HepG2 (cell line): ENCODE results near the gene IKZF3. TPM values are rescaled to one million over a fixed set of nuclear protein-coding genes. Genes with fewer than 3 reads are reported as not detected.
A peak's percentile ranks its signal among the peaks of the same experiment; 100 is the strongest.

Experiments used
- AGO2 ChIP-seq: fragments of 200-400 bp; formaldehyde crosslinking; optimal IDR thresholded peaks from 2 replicates; pipeline ENCODE3; 2017; ENCODE audit warnings: mild to moderate bottlenecking, low read depth, low read length, moderate library complexity
- ARNTL ChIP-seq: sonication (generic); formaldehyde crosslinking; IDR thresholded peaks from 2 replicates; pipeline ENCODE4 v1.4.0; 2020; ENCODE audit warnings: mild to moderate bottlenecking, missing genetic modification reagents
- CHCHD3 ChIP-seq: sonication (generic); formaldehyde crosslinking; IDR thresholded peaks from 2 replicates; pipeline ENCODE4 v1.8.0; 2022; ENCODE audit warnings: mild to moderate bottlenecking, missing genetic modification reagents, moderate library complexity
- HNRNPK ChIP-seq: fragments of 200-400 bp; formaldehyde crosslinking; IDR thresholded peaks from 2 replicates; pipeline ENCODE4 v1.6.1; 2018; ENCODE audit warnings: low read length, low read depth, moderate library complexity, mild to moderate bottlenecking; ENCODE audit not compliant: poor library complexity, severe bottlenecking
- HOMEZ ChIP-seq: IDR thresholded peaks from 2 replicates; pipeline ENCODE4 v1.6.1; 2016; ENCODE audit warnings: low read depth
- KMT2A ChIP-seq: sonication (generic); formaldehyde crosslinking; IDR thresholded peaks from 2 replicates; pipeline ENCODE4 v1.4.0; 2020; ENCODE audit warnings: missing genetic modification reagents
- MNT ChIP-seq: fragments of 450-650 bp; IDR thresholded peaks from 2 replicates; pipeline ENCODE4 v1.6.1; 2016
- RAD51 ChIP-seq: fragments of 450-650 bp; IDR thresholded peaks from 2 replicates; pipeline ENCODE4 v1.6.1; 2016; ENCODE audit warnings: borderline replicate concordance
- REPIN1 ChIP-seq: sonication (generic); formaldehyde crosslinking; IDR thresholded peaks from 2 replicates; pipeline ENCODE4 v1.8.0; 2022; ENCODE audit warnings: missing genetic modification reagents, low read depth, mild to moderate bottlenecking, borderline replicate concordance
- RNF2 ChIP-seq: fragments of 450-650 bp; conservative IDR thresholded peaks from 2 replicates; pipeline ENCODE4 v1.6.1; 2016; ENCODE audit warnings: low read depth
- SETDB1 ChIP-seq: sonication (generic); formaldehyde crosslinking; IDR thresholded peaks from 2 replicates; pipeline ENCODE4 v1.5.1; 2020; ENCODE audit warnings: missing genetic modification reagents, mild to moderate bottlenecking, borderline replicate concordance
- SNRNP70 ChIP-seq: fragments of 200-400 bp; formaldehyde crosslinking; IDR thresholded peaks from 2 replicates; pipeline ENCODE4 v1.6.1; 2017; ENCODE audit warnings: mild to moderate bottlenecking, low read depth, low read length, moderate library complexity
- SRSF9 ChIP-seq: fragments of 200-400 bp; formaldehyde crosslinking; IDR thresholded peaks from 2 replicates; pipeline ENCODE4 v1.6.1; 2018; ENCODE audit warnings: borderline replicate concordance, mild to moderate bottlenecking, low read depth, low read length; ENCODE audit not compliant: insufficient read depth, poor library complexity, severe bottlenecking
- TCF7 ChIP-seq: sonication (generic); IDR thresholded peaks from 2 replicates; pipeline ENCODE4 v1.6.1; 2016; ENCODE audit warnings: antibody characterized with exemption, low read depth
- ZBED4 ChIP-seq: sonication (generic); formaldehyde crosslinking; IDR thresholded peaks from 2 replicates; pipeline ENCODE4 v1.4.0; 2020; ENCODE audit warnings: missing genetic modification reagents, borderline replicate concordance
- ZBTB2 ChIP-seq: sonication (generic); formaldehyde crosslinking; IDR thresholded peaks from 2 replicates; pipeline ENCODE4 v1.8.0; 2022; ENCODE audit warnings: low read depth, missing genetic modification reagents
- ZNF121 ChIP-seq: sonication (generic); formaldehyde crosslinking; IDR thresholded peaks from 2 replicates; pipeline ENCODE4 v1.5.0; 2020; ENCODE audit warnings: mild to moderate bottlenecking, missing genetic modification reagents
- ZNF317 ChIP-seq: sonication (generic); formaldehyde crosslinking; IDR thresholded peaks from 2 replicates; pipeline ENCODE4 v1.5.0; 2020; ENCODE audit warnings: mild to moderate bottlenecking, missing genetic modification reagents
- ZNF547 ChIP-seq: sonication (generic); formaldehyde crosslinking; IDR thresholded peaks from 2 replicates; pipeline ENCODE4 v1.5.1; 2020; ENCODE audit warnings: mild to moderate bottlenecking, missing genetic modification reagents
- ZNF563 ChIP-seq: sonication (generic); formaldehyde crosslinking; IDR thresholded peaks from 2 replicates; pipeline ENCODE4 v1.8.0; 2022; ENCODE audit warnings: mild to moderate bottlenecking, moderate library complexity, missing genetic modification reagents
- ZNF619 ChIP-seq: sonication (generic); formaldehyde crosslinking; IDR thresholded peaks from 2 replicates; pipeline ENCODE4 v1.4.0; 2020; ENCODE audit warnings: mild to moderate bottlenecking, missing genetic modification reagents
- polyA plus RNA-seq, 8 experiments: library from polyadenylated mRNA; depleted of rRNA in 3 of 8; stranded (reverse) in 7 of 8; unstranded in 1 of 8; fragments of >200 nt; fragmentation: Illumina TruSeq in 4 of 8; extraction: Trizol in 4 of 8; gene quantifications; 2 replicates each; pipeline versions ENCODE4 v1.2.1 to v1.2.3, GENCODE V29; 2011 to 2016; ENCODE audit warnings: low read depth in 4 of 8, missing spikeins in 1 of 8, mixed read lengths in 1 of 8; ENCODE audit not compliant: insufficient read depth in 1 of 8
- total RNA-seq, 5 experiments: library from RNA; depleted of rRNA; stranded (reverse); fragments of >200 nt; fragmentation: Illumina TruSeq; extraction: Trizol; gene quantifications; 2 replicates each; pipeline ENCODE4 v1.2.3, GENCODE V29; 2016; ENCODE audit warnings: low read depth in 1 of 5

IKZF3 gene
- total and polyA plus RNA-seq, 2 of the 13 experiments (the other 11 are each of a cell fraction or from before 2014, with no cell fraction given), result not detected

- TF ChIP-seq RAD51, result peak; percentile 82
- peak; percentile 81 for TF ChIP-seq AGO2
- TF ChIP-seq SRSF9, result no peak
- peak; percentile 54; the same call in 1 of the 2 replicates for TF ChIP-seq ZNF317 (CRISPR knock-in tag)
- peak; percentile 88 for TF ChIP-seq ZNF121 (CRISPR knock-in tag)
- TF ChIP-seq ZNF619, result no peak; the same call in 1 of the 2 replicates
- peak; percentile 90 for TF ChIP-seq REPIN1 (CRISPR knock-in tag)
- peak; percentile 96 for TF ChIP-seq HNRNPK
- TF ChIP-seq ZBED4, result peak; percentile 97
- TF ChIP-seq ZNF547 (CRISPR knock-in tag), result peak; percentile 94
- TF ChIP-seq SNRNP70, result no peak
- peak; percentile 99 for TF ChIP-seq ARNTL (CRISPR knock-in tag)
- TF ChIP-seq ZNF563 (CRISPR knock-in tag), result peak; percentile 74
- peak; percentile 88 for TF ChIP-seq HOMEZ (CRISPR knock-in tag)
- TF ChIP-seq MNT, result 0 out of 2 replicates have a peak, but pooled peaks have one; percentile 38
- TF ChIP-seq CHCHD3 (CRISPR knock-in tag), result no peak
- peak; percentile 86; the same call in 1 of the 2 replicates for TF ChIP-seq KMT2A
- 0 out of 2 replicates have a peak, but pooled peaks have one; percentile 21 for TF ChIP-seq RNF2
- TF ChIP-seq SETDB1 (CRISPR knock-in tag), result no peak
- no peak for TF ChIP-seq TCF7
- TF ChIP-seq ZBTB2, result peak; percentile 67
Observed at GRCh38 chr17:39730095-39730921, 133.8 kb downstream of the IKZF3 start, which contains the start of gene MIEN1 (continued).
